ENCODE data around the gene WNT11.
A peak's percentile ranks its signal among the peaks of the same experiment; 100 is the strongest.

WNT11 gene

GRCh38 chr11:76206327-76207081, at the start of gene WNT11:
WNT11 (minus strand) TSS chr11:76206502; CDS start chr11:76206407, 95 bp downstream.
- in situ Hi-C loops (cut with MboI; ENCODE audit: low sequenced_read_pairs, unreplicated experiment), result loop anchor here (25.0 kb wide), 1 partner anchor 481 kb away; no protein-coding TSS in a partner anchor
- peak; percentile 74 for DNase-seq (ENCODE audit: low spot score)
- TF ChIP-seq, protein P1, sequence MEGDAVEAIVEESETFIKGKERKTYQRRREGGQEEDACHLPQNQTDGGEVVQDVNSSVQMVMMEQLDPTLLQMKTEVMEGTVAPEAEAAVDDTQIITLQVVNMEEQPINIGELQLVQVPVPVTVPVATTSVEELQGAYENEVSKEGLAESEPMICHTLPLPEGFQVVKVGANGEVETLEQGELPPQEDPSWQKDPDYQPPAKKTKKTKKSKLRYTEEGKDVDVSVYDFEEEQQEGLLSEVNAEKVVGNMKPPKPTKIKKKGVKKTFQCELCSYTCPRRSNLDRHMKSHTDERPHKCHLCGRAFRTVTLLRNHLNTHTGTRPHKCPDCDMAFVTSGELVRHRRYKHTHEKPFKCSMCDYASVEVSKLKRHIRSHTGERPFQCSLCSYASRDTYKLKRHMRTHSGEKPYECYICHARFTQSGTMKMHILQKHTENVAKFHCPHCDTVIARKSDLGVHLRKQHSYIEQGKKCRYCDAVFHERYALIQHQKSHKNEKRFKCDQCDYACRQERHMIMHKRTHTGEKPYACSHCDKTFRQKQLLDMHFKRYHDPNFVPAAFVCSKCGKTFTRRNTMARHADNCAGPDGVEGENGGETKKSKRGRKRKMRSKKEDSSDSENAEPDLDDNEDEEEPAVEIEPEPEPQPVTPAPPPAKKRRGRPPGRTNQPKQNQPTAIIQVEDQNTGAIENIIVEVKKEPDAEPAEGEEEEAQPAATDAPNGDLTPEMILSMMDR (IDR thresholded peaks at IDR 0.05; ENCODE audit: borderline replicate concordance, control extremely low read depth, extremely low read depth, insufficient read depth, missing control alignments), result no peak

DNA sequence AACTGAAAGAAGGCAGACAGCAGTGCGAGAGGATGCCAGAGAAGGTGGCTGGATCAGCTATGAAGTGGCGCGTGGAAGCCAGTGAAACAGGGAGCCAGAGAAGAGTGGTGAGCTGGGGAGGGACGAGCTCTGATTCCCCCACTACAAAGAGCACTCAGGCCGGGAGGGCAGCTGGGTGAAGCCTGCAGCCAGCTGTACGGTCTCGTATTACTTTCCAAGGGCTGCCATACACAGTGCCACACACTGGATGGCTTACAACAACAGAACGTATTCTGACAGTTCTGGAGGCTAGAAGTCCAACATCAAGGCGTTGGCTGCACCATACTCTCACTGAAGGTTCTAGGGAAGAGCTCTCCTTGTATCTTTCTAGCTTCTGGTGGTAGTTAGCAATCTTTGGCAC, 47.1 kb upstream of the WNT11 start:
- in situ Hi-C loops (cut with MboI; ENCODE audit: low sequenced_read_pairs, unreplicated experiment), result no loop called here
- DNase-seq (ENCODE audit: low spot score), result no peak
- TF ChIP-seq, protein P1 (IDR thresholded peaks at IDR 0.05; ENCODE audit: borderline replicate concordance, control extremely low read depth, extremely low read depth, insufficient read depth, missing control alignments), result no peak

DNA sequence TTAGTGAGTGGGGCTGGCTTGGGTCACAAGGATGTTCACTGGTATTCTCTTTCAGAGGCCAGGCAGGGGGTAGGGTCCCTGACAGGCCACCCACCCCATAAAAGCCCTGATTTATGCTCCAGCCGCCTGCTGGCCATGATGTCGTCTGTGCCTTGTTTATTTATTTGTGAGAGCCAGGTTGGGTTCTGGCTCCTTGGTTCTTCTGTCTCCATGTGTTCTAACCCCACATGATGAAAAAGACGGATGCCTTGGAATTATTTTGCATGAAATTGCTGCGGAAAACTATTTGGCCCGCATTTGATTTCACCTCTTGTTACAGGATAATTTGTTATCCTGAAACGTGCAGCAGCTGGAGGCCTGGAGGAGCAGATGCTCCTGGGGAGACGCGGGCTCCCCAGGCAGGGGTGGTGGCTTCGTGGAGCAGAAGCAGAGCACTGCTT, 46.3 kb upstream of the WNT11 start:
- in situ Hi-C loops (cut with MboI; ENCODE audit: low sequenced_read_pairs, unreplicated experiment), result no loop called here
- TF ChIP-seq, protein P1 (IDR thresholded peaks at IDR 0.05; ENCODE audit: borderline replicate concordance, control extremely low read depth, extremely low read depth, insufficient read depth, missing control alignments), result no peak
- no peak for DNase-seq (ENCODE audit: low spot score)

DNA sequence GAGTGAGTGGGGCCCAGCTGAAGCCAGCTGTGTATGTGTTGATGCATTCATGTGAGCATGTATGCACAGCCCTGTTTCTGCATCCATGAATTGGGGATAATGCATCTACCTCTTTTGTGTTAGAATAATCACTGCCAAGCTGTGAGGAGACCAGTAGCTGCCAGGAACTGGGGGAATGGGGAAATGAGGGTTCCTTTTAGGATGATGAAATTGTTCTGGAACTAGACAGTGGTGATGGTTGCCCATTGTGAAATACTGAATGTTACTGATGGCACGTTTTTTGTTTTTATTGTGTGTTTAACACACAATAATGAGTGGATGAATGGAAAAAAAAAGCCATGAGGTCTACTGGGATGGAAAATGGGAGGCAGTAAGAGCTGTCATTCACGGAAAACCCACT, 45.3 kb upstream of the WNT11 start:
- in situ Hi-C loops (cut with MboI; ENCODE audit: low sequenced_read_pairs, unreplicated experiment), result no loop called here
- DNase-seq (ENCODE audit: low spot score), result no peak
- TF ChIP-seq, protein P1 (IDR thresholded peaks at IDR 0.05; ENCODE audit: borderline replicate concordance, control extremely low read depth, extremely low read depth, insufficient read depth, missing control alignments), result no peak

DNA sequence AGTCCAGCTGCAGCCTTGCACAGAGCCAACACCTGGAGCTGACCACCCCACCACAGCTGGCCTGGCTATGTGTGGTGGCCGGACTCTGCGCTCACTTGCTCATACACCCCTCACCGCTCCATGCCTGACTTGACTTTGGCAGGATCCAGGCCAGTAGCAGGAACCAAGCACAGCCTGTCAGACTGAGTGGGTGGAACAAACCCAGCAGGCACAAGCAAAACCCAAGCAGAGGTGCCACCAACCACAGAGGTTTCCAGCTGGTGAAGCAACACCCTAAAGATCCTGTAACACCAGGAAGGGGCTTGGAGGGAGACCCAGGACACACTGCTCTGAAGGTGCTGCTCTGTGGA, 44.9 kb upstream of the WNT11 start:
- TF ChIP-seq, protein P1 (IDR thresholded peaks at IDR 0.05; ENCODE audit: borderline replicate concordance, control extremely low read depth, extremely low read depth, insufficient read depth, missing control alignments), result no peak
- DNase-seq (ENCODE audit: low spot score), result no peak
- in situ Hi-C loops (cut with MboI; ENCODE audit: low sequenced_read_pairs, unreplicated experiment), result no loop called here

- in situ Hi-C loops (cut with MboI; ENCODE audit: low sequenced_read_pairs, unreplicated experiment), result no loop called here
- DNase-seq (ENCODE audit: low spot score), result no peak
These were observed 44.4 kb upstream of the WNT11 start for GRCh38 chr11:76250520-76251225.

More at GRCh38 chr11:76250520-76251225, 44.4 kb upstream of the WNT11 start:
- TF ChIP-seq, protein P1 (IDR thresholded peaks at IDR 0.05; ENCODE audit: borderline replicate concordance, control extremely low read depth, extremely low read depth, insufficient read depth, missing control alignments), result no peak

Measured in GM13976 (cell line).